Measurements from ENCODE around the gene ADAMTS2.

The ADAMTS2 gene

DNA sequence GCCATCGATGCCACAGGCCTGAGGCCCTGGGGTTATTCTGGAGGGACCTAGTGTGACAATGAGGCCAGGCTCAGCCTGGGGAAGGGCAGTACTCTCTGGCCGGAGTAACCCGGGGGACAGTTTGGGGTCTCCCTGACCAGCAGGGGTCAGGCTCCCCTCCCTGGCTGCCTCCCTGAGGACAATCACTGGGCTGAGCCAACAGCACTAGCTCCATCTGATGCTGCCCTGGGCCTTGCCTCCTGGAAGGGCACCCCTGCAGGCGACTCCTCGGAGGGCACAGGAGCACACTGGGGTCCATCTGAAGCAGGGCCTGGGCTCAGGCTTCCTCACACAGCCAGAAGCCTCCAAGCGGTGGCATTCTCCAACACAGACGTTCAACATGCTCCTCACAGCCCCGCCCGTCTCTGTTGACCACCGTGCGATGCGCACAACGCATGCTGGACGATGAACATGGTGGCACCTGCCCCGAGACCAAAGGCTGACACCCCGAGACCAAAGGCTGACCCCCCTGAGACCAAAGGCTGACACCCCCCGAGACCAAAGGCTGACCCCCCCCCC is 68.3 kb downstream of the ADAMTS2 start:
- no peak for DNase-seq

DNA sequence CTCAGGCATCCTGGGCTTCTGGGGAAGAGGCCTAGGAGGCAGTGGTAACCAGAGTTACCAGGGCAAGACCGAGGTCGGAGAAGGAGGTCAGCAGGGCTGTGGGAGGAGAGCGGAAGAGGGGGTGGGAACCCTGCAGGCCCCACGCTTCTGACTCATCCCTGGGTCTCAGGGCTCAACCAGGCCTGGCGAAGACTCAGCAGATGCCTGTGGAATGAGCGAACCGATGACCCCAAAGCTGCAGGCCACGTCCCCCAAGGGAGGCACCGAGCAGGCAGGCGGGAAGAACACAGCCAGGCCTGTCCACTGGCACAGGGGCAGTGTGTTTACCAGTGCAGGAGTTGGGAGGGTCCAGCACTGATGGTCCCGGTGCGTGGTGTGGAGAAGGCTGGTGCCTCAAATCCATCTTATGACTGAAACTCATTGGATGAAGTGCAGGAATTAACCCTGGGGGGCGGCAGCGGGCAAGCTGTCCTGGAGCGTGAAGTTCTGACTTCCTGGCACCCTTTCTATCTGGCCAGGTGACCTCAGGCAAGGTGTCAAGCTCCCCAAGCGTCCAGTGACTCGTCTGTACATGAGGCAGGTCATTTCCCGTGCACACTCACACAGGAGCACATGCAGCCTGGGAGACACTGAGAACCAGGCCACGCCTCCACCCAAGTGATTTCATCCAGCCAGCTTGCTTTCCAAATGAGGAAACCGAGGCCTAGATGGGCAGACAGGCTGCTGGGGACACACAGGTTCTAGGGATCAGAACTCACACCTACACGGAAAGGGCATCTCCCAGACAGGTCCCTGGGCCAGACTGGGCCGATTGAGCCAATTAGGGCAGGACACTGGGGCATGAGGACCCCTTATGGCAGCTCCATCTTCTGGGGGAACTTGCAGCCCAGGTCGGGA is 69.1 kb downstream of the ADAMTS2 start:
- no peak for DNase-seq

DNA sequence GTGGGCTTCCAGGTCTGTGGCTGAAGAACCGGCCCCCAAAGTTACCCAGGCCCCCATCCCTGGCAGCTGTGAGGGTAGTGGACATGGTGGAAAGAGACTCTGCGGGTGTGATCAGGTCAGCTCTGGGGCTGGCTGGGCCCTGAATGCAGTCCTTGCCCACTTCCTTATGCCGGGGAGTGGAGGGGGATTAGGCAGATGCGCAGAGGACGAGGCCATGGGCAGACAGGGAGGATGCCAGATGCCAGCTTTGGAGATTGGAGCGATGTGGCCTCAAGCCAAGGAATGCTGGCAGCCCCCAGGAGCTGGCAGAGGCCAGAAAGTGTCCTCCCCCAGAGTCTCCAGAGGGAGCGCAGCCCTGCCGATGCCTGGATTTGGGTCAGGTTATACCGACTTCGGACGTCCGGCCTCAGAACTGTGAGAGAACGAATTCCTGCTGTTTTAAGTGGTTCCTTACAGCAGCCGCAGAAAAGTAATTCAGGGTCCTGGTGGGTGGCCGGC is 69.8 kb downstream of the ADAMTS2 start:
- DNase-seq: no peak

DNA sequence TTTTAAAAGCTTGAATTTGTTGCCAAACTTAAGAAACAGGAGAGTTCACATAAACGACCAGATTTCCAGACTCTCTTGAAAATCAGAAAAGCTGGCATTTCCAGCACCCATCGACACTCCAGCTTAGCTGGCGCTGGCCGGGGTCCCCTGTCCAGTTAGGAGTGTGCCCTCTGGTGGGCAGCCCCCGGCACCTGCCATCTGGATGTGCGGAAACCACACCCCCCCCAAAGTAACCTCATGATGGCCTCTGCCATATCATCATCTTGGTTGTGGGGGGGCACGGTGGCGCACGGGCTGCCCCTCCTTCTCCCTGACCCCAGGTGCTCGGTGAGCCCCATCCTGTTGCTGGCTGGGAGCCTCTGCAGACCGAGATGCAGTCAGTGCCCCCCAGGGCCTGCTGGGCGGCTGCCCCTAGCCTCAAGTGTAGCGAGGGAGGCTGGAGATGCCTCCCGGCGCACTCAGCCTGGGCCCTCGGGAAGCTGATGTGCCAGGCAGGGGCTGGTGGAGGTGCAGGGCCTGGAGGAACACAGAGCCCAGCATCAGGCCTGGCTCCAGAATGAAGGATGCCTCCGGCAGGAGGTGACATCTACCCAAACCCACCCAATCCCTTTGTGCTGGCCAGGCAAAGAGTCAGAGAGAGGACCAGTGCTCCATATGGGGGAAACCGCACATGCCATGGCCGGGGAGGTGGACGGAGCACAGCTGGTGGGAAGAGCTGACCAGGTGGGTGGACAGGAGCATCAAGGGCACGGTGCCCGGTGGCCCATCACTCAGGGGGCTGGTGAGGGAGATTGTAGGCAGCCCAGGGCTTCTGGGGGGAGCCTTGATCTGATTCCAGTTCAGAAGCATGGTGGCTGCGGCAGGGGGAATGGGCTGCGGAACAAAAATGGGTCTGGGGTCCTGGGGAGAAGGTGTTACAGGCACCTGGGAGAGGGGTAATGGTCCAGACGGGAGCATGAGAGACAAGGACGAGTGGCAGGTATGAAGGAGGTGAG is 70.6 kb downstream of the ADAMTS2 start:
- DNase-seq: no peak

DNA sequence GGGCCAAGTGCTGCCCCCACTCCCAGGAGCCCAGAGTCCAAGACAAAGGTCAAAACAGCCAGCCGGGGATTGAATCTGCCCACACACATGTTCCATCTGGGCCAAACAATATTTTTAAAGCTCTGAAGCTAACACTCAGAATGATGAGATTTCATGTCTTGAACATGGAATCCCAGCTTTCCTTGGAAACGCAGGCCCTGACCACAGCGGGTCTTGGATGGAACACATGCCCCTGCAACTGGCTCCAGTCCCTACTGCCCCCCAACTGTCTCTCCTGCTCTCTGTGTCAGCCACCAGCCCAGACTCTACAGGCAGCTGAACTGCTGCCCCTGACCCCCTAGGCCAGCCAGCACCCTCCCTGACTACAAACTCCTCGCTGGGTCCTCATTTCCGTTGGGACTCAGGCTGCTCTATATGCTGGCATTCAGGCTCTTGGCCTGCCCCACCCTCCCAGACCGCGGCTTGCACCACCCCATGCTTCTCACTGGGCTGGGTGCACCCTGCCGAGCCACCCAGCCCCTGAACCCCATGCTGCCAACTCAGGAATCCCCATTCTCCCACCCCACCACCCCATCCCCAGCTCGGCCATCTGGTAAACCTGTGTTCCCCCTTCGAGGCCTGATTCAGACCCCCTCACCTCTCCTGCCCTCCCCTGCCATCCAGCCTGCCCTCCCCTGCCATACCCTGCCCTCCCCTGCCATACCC is 71.7 kb downstream of the ADAMTS2 start:
- no peak for DNase-seq

DNA sequence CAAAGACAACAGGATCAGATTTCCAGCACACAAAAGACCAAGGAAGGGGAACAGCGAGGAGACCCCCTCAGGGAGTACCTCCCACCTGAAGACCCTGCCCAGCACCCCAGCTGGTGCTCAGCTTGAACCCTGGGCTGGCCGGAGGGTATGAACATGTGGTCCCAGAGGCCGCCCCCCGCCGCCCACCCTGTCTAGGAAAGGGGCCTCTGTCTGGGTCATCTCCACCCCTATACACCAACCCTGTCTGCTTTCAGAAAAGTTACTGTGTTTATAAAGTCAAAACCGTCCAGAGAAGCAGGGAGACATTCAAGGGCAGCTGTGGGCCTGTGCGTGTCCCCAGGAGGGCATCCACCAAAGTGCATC is 72.2 kb downstream of the ADAMTS2 start:
- no peak for DNase-seq

DNA sequence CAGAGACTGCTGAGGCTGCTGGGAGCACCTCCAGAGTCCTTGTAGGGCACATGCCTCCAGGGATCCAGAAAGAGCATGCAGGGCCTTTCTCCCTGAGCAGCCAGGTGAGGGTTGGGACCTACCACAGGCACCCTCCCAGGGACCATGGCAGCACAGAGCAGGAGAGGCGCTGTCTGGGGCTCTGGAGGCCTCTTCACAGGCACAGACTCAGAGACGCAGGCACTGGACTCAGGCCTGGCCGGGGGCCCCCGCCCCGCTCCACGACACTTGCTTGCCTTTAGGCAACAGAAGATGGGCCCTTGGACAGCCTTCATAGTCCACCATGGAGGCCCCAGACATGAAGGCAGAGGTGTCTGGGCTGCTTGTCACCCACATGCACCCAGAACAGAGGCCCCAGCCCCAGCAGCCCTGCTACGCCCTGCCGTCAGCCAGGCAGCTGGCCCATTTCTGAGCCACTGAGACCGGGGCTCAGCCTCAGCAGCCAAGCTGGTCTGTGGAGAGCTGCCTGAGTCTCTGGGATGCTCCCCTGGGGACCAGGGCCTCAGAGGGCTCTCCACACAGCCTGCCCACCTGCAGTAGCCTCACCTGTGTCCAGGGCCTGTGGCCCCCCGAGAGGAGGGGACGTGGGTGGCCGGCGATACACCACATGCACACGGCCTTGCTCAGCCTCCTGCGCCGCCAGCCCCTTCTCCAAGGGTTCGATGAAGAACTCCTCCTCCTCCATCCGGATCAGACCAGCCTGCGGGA is 72.8 kb downstream of the ADAMTS2 start:
- no peak for DNase-seq

DNA sequence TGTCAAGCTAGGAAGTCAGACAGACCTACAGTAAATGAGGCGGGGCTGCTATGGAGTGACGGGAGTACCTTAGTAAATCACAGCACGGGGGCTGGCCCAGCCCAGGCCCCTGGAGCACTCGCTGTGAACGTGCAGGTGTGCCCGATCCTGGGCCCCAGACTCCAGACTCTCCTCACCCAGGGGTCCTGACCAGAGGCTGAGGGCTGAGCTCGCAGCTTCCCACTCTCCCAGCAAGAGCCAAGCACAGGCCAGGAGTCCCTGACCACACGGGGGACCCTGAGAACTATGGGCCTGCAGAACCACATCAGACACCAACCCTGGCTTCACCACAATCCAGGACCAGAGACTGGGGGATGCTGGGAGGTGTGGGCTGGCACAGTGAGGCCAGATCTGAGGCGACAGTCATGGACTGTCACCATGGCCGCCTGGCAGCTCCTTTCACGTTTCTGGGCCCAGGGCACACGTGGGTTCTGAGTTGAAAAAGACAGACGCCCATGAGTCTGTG is 73.4 kb downstream of the ADAMTS2 start:
- no peak for DNase-seq

DNA sequence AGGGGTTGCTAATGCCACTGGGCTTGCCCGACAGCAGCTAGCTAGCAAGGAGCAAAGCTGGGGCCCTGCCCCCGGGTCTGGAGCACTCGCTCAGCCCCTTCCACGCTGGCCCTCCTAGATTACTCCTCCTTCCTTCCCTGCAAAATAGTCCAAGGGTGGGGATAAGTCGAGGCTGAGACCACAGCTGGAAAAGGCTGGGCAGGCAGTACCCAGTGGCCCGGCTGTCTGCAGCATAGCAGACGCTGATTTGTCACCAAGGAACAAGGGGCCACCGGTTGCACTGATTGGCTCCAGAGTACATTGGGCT is 73.9 kb downstream of the ADAMTS2 start:
- no peak for DNase-seq

DNA sequence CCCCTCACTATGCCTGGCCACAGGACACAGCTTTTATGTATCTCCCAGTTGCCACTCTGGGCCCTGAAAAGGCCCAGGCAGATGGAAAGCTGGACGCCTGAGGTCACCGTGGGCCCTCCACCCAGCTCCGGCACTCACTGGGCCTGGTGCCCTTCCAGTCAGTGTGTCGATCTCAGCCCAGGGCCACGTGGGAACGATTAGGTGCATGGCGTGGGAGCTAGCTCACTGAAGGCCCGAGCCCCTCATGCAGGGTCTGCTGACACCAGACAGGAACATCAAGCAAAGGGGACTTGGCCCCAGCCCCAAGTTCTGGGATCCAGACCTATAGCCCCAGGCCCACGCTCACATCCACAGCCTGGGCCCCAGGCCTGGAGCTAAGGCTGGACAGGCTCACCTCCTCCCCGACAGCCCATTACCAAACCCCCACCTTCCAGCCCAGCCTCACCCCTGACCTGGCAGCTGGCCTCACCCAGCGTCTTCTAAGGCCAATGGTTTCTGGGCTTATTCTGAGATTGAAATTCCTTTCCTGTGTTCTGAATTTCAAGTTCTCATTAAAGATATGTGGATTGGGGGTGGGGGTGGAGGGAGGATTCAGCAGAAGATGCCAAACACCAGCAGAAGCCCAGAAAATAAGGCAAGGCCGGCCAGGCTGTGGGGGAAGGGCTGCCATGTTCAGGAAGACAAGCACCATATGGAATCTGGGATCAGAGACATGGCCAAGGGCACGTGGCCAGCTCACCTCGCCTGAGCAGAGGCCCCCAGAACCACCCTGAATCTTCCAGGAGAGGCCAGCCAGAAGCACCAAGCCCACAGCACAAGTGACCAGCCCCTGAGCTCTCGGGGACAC is 74.5 kb downstream of the ADAMTS2 start:
- no peak for DNase-seq

DNA sequence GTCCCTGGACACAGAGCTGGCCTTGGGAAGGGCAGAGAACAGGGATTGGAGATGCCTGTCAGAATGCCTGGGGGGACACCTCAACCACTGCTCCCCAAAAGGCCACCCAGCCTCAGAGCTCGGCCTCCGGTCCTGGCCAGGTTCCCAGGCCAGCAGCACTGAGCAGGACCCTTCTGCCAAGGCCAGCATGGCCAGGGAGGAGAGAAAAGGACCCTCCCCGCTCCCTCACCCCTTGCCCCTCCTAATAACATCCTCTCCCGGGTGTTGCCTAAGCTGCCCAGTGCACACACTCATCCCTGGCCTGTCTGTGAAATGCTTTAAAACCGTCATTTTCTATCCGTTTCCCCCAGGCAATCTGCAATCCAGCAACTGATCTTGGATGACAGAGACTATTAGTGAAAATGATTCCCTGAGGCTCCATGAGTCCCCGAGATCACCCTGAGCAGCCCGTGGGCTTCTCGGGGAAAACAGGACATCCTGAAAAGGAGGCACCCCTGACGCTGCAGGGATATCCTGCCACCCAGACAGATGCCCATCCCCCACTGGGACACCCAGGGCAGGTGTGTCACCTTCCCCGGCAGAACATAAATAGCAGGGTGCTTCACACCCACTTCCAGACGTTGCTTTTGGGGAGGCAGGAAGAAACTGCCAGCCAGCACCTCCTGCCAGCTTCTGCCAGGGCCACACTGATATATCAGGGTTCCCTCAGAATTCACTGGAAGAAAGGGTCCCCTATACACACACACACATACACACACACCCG is 75.3 kb downstream of the ADAMTS2 start:
- DNase-seq: no peak

DNA sequence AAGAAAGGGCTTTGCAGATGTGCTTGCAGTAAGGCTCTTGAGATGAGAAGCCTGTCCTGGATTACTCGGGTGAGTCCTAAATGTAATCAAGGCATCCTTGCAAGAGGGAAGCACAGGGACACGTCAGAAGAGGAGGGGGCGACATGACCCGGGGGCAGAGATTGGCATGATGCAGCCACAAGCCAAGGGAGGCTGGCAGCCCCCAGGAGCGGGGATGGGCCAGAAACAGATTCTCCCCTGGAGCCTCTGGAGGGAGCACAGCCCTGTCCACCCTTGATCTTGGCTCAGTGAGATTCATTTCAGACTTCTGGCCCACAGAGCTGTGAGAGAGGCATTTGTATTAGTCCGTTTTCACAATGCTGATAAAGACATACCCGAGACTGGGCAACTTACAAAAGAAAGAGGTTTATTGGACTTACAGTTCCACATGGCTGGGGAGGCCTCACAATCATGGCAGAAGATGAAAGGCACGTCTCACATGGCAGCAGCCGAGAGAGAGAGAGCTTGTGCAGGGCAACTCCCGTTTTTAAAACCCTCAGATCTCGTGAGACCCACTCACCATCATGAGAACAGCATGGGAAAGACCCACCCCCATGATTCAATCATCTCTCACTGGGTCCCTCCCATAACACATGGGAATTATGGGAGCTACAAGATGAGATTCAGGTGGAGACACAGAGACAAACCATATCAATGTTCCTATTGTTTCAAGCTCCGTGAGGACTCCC is 76.1 kb downstream of the ADAMTS2 start:
- DNase-seq: no peak

DNA sequence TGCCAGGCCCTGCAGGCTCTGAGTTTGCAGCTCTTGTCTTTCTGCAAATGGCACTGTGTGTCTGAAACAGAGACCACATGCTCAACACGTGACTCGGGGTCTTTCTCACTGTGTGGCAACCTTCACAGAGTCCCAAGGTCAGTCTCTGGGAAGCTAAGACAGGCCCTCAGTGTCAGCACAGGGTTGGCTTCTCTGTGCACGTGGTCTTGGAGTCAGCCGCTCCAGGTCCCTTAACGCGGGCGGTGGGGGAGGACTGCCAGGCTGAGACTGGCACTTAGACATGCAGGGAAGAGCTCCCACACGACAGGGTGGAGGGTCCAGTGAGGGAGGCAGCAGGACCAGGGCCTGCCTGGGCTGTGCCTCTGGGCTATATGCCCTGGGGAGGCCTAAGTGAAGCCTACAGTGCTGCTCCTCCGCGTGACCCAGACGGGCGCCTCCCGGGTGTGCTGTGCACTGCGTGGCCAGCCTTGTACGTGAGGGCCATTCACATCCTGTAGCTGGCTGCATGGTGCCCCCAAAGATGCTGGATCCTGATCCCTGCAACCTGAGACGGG is 76.8 kb downstream of the ADAMTS2 start:
- DNase-seq: no peak

DNA sequence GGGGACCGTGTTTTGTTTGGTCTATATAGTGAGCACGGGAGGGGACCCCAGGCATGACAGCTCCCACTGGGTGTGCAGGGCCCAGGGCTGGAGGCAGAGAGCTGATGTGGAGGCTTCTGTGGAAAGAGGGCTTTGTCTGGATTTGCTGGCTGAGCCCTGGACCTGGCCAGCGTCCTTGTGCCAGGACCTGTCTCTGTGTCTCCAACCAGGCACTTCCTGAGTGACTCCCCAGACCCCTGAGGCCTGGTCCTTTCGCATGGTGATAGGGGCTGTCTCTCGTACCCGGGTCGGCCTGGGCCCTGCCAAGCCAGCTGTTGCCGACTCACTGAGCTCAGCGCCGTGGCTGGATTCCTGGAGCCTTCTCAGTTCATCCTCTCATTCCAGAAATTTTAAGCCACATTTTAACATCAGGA is 77.6 kb downstream of the ADAMTS2 start:
- DNase-seq: no peak

DNA sequence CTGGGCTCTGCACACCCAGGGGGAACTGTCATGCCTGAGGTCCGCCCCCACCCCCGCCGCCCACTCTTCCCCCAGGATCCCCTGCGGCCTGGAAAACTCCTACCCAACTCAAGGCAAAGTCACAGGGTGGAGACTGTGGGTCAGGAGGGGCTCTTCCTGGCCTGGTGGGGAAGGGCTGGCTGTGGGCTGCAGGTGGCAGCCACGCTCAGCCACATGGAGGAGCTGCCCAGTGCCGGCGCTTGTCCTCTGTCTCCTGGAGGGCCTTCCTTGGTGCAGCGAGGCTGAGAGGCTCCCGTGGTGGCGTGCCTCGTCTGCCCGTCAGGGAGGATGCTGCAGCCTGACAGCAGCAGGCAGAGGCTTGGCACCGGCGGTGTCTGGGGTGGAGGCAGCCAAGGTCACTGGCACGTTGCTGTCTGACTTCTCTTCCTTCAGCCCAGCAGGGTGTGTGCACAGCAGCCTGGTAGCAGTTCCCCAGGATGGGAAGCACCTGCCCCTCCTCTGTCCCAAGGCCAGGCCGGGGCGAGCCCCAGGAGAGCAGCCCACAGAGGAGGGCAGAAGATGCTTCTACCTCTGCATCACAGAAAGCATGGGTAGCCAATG is 78.1 kb downstream of the ADAMTS2 start:
- no peak for DNase-seq

DNA sequence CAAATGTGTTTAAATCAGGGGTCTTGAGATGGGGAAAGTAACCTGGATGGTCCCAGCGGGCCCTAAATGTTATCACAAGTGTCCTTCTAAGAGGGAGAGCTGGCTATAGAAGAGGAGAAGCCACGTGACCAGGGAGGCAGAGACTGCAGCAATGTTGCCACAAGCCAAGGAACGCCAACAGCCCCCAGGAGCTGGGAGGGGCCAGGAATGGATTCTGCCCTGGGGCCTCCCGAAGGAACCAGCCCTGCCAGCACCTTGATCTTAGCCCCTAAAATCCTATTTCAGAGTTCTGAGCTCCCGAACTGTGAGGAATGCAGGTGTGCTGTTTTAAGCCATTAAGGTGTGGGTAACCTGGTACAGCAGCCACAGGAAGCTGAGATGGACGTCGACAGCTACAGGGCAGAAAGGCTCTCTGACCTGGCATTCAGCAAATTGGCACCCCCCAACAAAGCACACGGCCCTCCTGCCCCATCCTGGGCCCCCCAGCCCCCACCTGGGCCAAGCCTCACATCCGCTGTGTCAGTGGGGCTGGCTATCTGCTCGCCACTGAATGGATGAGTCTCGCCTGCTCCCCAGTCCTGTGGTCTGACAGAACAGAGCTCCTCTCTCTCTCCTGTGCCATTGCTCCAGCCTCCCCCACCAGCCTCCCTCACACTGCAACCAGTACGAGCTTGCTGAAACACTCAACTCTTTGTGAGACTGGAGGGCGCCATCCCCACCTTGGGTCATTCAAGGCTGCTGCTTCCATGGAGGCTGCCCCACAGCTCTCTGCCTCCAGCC is 78.8 kb downstream of the ADAMTS2 start:
- no peak for DNase-seq

DNA sequence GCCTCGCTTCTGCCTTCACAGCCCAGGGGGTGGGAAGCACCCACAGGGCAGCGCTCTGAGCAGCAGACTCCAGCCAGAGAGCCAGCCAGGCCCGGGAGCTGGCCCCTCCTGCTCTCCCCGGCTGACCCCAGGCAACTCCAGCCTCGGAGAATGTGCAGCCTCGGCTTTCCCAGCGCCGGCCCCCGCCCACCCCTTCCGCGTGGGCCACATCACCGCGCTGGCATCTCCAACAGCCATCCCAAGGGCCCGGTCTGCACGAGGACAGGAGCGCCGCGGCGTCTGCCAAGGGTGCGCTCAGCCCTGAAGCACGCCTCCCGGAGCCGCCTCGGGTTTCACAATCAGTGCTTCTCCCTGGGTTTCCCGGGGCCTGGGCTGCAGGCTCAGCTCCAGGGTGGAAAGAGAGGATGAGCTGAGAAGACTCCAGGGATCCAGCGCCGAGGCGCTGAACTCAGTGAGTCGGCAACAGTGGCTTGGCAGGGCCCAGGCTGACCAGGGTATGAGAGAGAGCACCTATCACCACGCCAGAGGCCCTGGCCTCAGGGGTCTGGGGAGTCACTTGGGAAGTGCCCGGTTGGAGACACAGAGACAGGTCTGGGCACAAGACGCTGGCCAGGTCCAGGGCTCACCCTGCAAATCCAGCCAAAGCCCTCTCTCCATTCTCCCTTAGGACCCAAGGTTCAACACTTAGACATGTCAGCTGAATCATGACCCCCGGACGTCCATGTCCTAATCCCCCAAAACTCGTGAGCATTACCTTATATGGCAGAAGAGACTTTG is 79.6 kb downstream of the ADAMTS2 start:
- DNase-seq: no peak
